ENCODE results near the gene LFNG. TPM values are rescaled to one million over a fixed set of nuclear protein-coding genes. Genes with fewer than 3 reads are reported as not detected.

LFNG gene
- total RNA-seq, 1 experiment from 2014 or later: 2.4 TPM

DNA sequence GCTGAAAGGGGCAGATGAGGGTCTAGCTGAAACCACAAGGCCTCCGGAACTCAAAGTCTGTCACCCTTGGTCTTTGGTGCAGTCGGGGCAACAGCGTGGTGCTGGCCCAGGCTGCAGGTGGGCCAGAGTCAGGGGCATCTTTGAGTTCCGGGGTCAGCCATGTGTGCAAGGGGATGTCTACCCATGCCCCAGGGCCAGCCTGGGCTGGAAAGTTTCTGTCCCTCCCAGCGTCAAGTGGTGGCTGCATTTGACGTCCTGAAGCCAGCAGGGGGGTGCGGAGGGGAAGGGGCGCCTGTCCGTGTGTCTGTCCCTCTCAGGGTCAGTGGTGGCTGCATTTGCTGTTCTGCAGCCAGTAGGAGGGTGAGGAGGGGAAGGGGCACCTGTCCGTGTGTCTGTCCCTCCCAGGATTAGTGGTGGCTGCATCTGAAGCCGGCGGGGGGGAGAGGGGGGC, 35.1 kb downstream of the LFNG start:
- Mint-ChIP-seq H3K27ac (ENCODE audit: low read depth, unreplicated experiment) (peak overlapping the region; percentile 94), H3K9me3 (ENCODE audit: unreplicated experiment) (no peaks in the 10 kb centered on the region), H3K4me1 (ENCODE audit: insufficient read depth, unreplicated experiment) (peaks cover 5% of the 10 kb centered on the region), H3K4me3 (ENCODE audit: unreplicated experiment) (peak overlapping the region; percentile 80), H3K36me3 (ENCODE audit: insufficient read depth, unreplicated experiment) (peaks cover 40% of the 10 kb centered on the region), H3K27me3 (ENCODE audit: insufficient read depth, unreplicated experiment) (no peaks in the 10 kb centered on the region)
- peak; percentile 6 for DNase-seq (ENCODE audit: unreplicated experiment)
- POLR2A ChIA-PET: interaction anchor here (1.2 to 1.8 kb wide), 4 partner anchors 19 to 34 kb away, joined by 3 to 5 read pairs (median 4); no protein-coding TSS in a partner anchor
- no peak for TF ChIP-seq CTCF (IDR thresholded peaks at IDR 0.05; ENCODE audit: unreplicated experiment)
- CTCF ChIA-PET: interaction anchor here (0.6 to 1.0 kb wide), 2 partner anchors 72 to 86 kb away, joined by 3 to 7 read pairs; no protein-coding TSS in a partner anchor
- intact Hi-C loops (cut with micrococcal nuclease): loop anchor here (2.0 to 5.0 kb wide), 4 partner anchors 32 to 126 kb away; partner anchors contain the start of genes GRIFIN and TTYH3
- BruUV-seq (replicated peaks): no TSS peak

- TF ChIP-seq CTCF (IDR thresholded peaks at IDR 0.05; ENCODE audit: unreplicated experiment): peak; percentile 58
- peak; percentile 88 for DNase-seq (ENCODE audit: unreplicated experiment)
- H3K36me3 Mint-ChIP-seq (ENCODE audit: insufficient read depth, unreplicated experiment): peaks cover 33% of the 10 kb centered on the region
- ChIA-PET CTCF (interaction anchor here (1.0 kb wide), 1 partner anchor 86 kb away, joined by 7 read pairs; no protein-coding TSS in a partner anchor), POLR2A (interaction anchor here (1.0 to 1.4 kb wide), 6 partner anchors 16 to 45 kb away, joined by 3 to 6 read pairs (median 4); no protein-coding TSS in a partner anchor)
- H3K27me3 Mint-ChIP-seq (ENCODE audit: insufficient read depth, unreplicated experiment): no peaks in the 10 kb centered on the region
- peaks cover 11% of the 10 kb centered on the region for H3K4me1 Mint-ChIP-seq (ENCODE audit: insufficient read depth, unreplicated experiment)
- no peaks in the 10 kb centered on the region for H3K9me3 Mint-ChIP-seq (ENCODE audit: unreplicated experiment)
- peak within 1 kb of the TSS; percentile 94 for H3K27ac Mint-ChIP-seq (ENCODE audit: low read depth, unreplicated experiment)
- peak within 1 kb of the TSS; percentile 80 for H3K4me3 Mint-ChIP-seq (ENCODE audit: unreplicated experiment)
- no TSS peak for BruUV-seq (replicated peaks)
- intact Hi-C loops (cut with micrococcal nuclease): loop anchor here (2.0 to 5.0 kb wide), 4 partner anchors 33 to 125 kb away; partner anchors contain the start of genes GRIFIN and TTYH3
Observed at GRCh38 chr7:2555121-2556052, 35.8 kb downstream of the LFNG start, which contains the start of gene BRAT1. BRAT1 (minus strand) TSS chr7:2555524; CDS start chr7:2554431, 1,093 bp downstream.

DNA sequence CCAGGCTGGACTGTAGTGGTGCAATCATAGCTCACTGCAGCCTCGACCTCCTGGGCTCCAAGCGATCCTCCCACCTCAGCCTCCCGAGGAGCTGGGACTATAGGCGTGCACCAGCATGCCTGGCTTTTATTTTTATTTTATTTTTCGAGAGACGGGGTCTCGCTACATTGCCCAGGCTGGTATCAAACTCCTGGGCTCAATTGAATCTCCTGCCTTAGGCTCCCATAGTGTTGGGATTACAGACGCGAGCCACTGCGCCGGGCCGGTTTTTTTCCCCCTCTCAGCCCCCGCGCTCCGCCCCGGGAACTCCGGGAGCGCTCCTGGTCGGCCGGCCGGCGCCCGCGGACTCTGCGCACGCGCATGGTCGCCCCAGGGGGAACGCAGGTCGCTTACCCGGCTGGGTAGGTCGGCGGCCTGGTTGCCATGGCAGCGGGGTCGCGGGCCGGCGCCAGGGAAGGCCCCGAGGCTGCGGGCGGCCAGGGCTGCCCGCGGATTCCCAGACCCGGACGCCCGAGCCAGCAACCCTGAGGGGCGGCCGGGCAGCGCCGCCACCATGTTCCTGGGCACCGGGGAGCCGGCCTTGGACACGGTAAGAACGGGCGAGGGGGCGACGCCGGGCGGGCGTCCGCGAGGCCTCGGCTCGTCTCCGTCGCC, 39.2 kb downstream of the LFNG start, which contains the start of gene IQCE:
IQCE (plus strand) TSS at position 351 of the 654 bp plus-strand sequence; CDS start at position 554, 203 bp downstream.
- Mint-ChIP-seq H3K27me3 (ENCODE audit: insufficient read depth, unreplicated experiment) (no peaks in the 10 kb centered on the region), H3K4me1 (ENCODE audit: insufficient read depth, unreplicated experiment) (peaks cover 11% of the 10 kb centered on the region), H3K36me3 (ENCODE audit: insufficient read depth, unreplicated experiment) (peaks cover 14% of the 10 kb centered on the region), H3K4me3 (ENCODE audit: unreplicated experiment) (peak within 1 kb of the TSS; percentile 71), H3K9me3 (ENCODE audit: unreplicated experiment) (no peaks in the 10 kb centered on the region), H3K27ac (ENCODE audit: low read depth, unreplicated experiment) (peak within 1 kb of the TSS; percentile 66)
- ChIA-PET POLR2A (interaction anchor here (0.7 to 2.6 kb wide), 6 partner anchors 19 to 199 kb away, joined by 3 to 15 read pairs (median 3); no protein-coding TSS in a partner anchor), CTCF (interaction anchor here (1.6 kb wide), 1 partner anchor 88 kb away, joined by 3 read pairs; no protein-coding TSS in a partner anchor)
- DNase-seq (ENCODE audit: unreplicated experiment): peak; percentile 79
- no TSS peak for BruUV-seq (replicated peaks)
- no peak for TF ChIP-seq CTCF (IDR thresholded peaks at IDR 0.05; ENCODE audit: unreplicated experiment)
- intact Hi-C loops (cut with micrococcal nuclease): loop anchor here (5.0 kb wide), 3 partner anchors 36 to 81 kb away; partner anchors contain the start of genes GRIFIN and TTYH3

All from MCF 10A (cell line).